Panc1 (cell line): ENCODE results near the gene GOLGA6L10. TPM values are rescaled to one million over a fixed set of nuclear protein-coding genes. Genes with fewer than 3 reads are reported as not detected.
"Not testable (repeated sequence)": the region's sequence is repeated elsewhere in the genome, so short reads cannot be mapped to it uniquely, and the experiment has no call there.

Experiments used
- ATAC-seq: fragments of 200-7000 bp; cut with Tn5 transposase; 2 replicates; pipeline ENCODE4 v1.9.1; 2020; ENCODE audit warnings: mild to moderate bottlenecking, moderate library complexity
- Bru-seq: library from RNA; stranded (reverse); fragments of 400-500 nt; gene quantifications from one replicate; lab custom pipeline; 2021; lab: Mats Ljungman, UMichigan
- BruChase-seq, 2 experiments: library from RNA; stranded (reverse); fragments of 400-500 nt; gene quantifications; one replicate each; lab custom pipeline; 2021; lab: Mats Ljungman, UMichigan
- BruUV-seq: library from RNA; stranded (reverse); fragments of 400-500 nt; replicated peaks from 2 replicates; lab custom pipeline; 2021; lab: Mats Ljungman, UMichigan
- CTCF ChIA-PET: fragments of 300-600 bp; sonication (Branson Sonifier 250); formaldehyde crosslinking; loops from one replicate; lab custom pipeline; 2022; ENCODE audit warnings: antibody characterized with exemption; lab: Charles Lee
- POLR2A ChIA-PET: fragments of 300-600 bp; sonication (Branson Sonifier 250); formaldehyde crosslinking; loops from one replicate; lab custom pipeline; 2022; ENCODE audit warnings: antibody characterized with exemption; lab: Charles Lee
- DNase-seq: peaks from one replicate; pipeline ENCODE4 v3.0.0-alpha.2; 2010; ENCODE audit warnings: low read depth, low spot score
- H3K27ac ChIP-seq: 2 replicates; pipeline ENCODE4 v1.5.1; 2011; ENCODE audit warnings: mild to moderate bottlenecking, low read length, inconsistent platforms
- H3K27me3 ChIP-seq: fragments of 200-500 bp; sonication (Bioruptor generic); 2 replicates; pipeline ENCODE4 v1.6.0; 2014; ENCODE audit warnings: low read length, inconsistent platforms; ENCODE audit not compliant: control insufficient read depth, insufficient read depth
- H3K36me3 ChIP-seq: fragments of 200-500 bp; sonication (Bioruptor generic); 2 replicates; pipeline ENCODE4 v1.5.1; 2014; ENCODE audit warnings: inconsistent platforms, mild to moderate bottlenecking, low read length, moderate library complexity; ENCODE audit not compliant: control insufficient read depth, insufficient read depth
- H3K4me1 ChIP-seq: 2 replicates; pipeline ENCODE4 v1.5.1; 2011; ENCODE audit warnings: inconsistent platforms, mild to moderate bottlenecking, low read length, moderate library complexity; ENCODE audit not compliant: control insufficient read depth, insufficient read depth
- H3K4me3 ChIP-seq, 2 experiments: 2 replicates each; pipeline ENCODE4 v1.5.1; 2011 to 2012; ENCODE audit warnings: low read depth in 2 of 2, low read length in 2 of 2, mild to moderate bottlenecking in 2 of 2, inconsistent platforms in 1 of 2, moderate library complexity in 1 of 2
- H3K9me3 ChIP-seq: fragments of 200-500 bp; sonication (Bioruptor generic); 2 replicates; pipeline ENCODE4 v1.5.1; 2014; ENCODE audit warnings: low read depth, mild to moderate bottlenecking, inconsistent platforms, low read length, moderate library complexity; ENCODE audit not compliant: control insufficient read depth, insufficient read depth
- POLR2AphosphoS5 ChIP-seq: IDR thresholded peaks from 2 replicates; pipeline ENCODE4 v1.6.1; 2012; ENCODE audit warnings: mild to moderate bottlenecking, low read depth, low read length, moderate library complexity
- SIN3A ChIP-seq: IDR thresholded peaks from 2 replicates; pipeline ENCODE4 v1.6.1; 2012; ENCODE audit warnings: low read depth, mild to moderate bottlenecking, low read length, moderate library complexity, borderline replicate concordance; ENCODE audit not compliant: insufficient read depth
- TCF7L2 ChIP-seq: IDR thresholded peaks from 2 replicates; pipeline ENCODE4 v1.6.1; 2011; ENCODE audit warnings: mild to moderate bottlenecking, low read depth, low read length, inconsistent platforms
- in situ Hi-C: cut with HindIII; loops from 2 replicates; pipeline ENCODE4 v1.10.0; 2016; ENCODE audit warnings: low sequenced_read_pairs, low pct_unique_long_range_greater_than_20kb
- intact Hi-C: fragments of 100-400 bp; cut with micrococcal nuclease; formaldehyde crosslinking; loops from one replicate; pipeline ENCODE4 v1.10.0; 2022; ENCODE audit not compliant: unreplicated experiment
- long read RNA-seq: library from polyadenylated mRNA; unstranded; transcript quantifications from one replicate; pipeline ENCODE4 v2.0.0, GENCODE V29; 2021; ENCODE audit not compliant: unreplicated experiment
- polyA plus RNA-seq: library from polyadenylated mRNA; unstranded; fragments of >200 nt; gene quantifications from one replicate; pipeline ENCODE4 v1.2.1, GENCODE V29; 2012; ENCODE audit warnings: missing spikeins; ENCODE audit not compliant: insufficient read length
- total RNA-seq: library from RNA; stranded (reverse); gene quantifications from one replicate; pipeline ENCODE4 v1.2.1, GENCODE V29; 2021; ENCODE audit not compliant: unreplicated experiment
- TF ChIP-seq, protein P1 (sequence below), 2 experiments: IDR thresholded peaks; 2 replicates each; pipeline ENCODE4 v1.6.1; 2011 to 2012; ENCODE audit warnings: low read depth in 2 of 2, control low read depth in 1 of 2, low read length in 1 of 2, mild to moderate bottlenecking in 1 of 2, moderate library complexity in 1 of 2; ENCODE audit not compliant: insufficient read depth in 1 of 2
- TF ChIP-seq, protein P2 (sequence below): fragments of 450-650 bp; IDR thresholded peaks from 2 replicates; pipeline ENCODE4 v1.5.1; 2017; ENCODE audit warnings: mild to moderate bottlenecking

GOLGA6L10 gene, protein sequence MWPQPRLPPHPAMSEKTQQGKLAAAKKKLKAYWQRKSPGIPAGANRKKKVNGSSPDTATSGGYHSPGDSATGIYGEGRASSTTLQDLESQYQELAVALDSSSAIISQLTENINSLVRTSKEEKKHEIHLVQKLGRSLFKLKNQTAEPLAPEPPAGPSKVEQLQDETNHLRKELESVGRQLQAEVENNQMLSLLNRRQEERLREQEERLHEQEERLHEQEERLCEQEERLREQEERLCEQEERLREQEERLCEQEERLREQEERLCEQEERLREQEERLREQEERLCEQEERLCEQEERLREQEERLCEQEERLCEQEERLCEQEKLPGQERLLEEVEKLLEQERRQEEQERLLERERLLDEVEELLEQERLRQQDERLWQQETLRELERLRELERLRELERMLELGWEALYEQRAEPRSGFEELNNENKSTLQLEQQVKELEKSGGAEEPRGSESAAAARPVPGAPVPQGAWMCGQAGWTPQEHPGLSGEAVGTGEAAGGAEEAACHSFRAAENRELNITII
- total RNA-seq, result 3.5 TPM
- polyA plus RNA-seq, result 4.1 TPM
- Bru-seq, nascent RNA, result percentile 44 among the genes with signal in this experiment
- BruChase-seq, experiment 1, labeled RNA remaining after a 2-hour chase, result percentile 51 among the genes with signal in this experiment
- percentile 54 among the genes with signal in this experiment for BruChase-seq, experiment 2, labeled RNA remaining after a 6-hour chase
- long read RNA-seq, result 0 reads

DNA sequence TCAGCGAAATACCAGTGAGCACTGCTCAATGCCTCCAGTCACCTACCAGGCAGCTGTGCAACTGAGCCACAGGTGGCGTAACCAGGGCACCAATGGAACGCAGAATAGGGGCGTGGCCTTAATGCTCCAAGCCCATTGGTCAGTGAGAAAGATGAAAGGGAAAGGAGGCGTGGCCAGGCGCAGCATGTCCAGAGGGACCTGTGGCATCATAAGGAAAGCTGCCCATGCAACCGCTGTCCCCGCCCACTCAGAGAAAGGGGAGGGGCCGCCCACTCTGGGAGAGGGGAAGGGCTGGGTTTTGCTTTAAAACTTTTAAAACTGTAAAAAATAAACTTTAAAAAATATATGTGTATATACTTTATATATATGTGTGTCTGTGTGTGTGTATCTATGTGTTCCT lies at the start of gene GOLGA6L10:
GOLGA6L10 (minus strand) TSS at position 101 of the 400 bp plus-strand sequence; CDS start at position 1, 100 bp downstream.
- POLR2A ChIA-PET, H3K4me3 ChIP-seq, ATAC-seq, CTCF ChIA-PET, H3K36me3 ChIP-seq, H3K9me3 ChIP-seq, in situ Hi-C loops, H3K27me3 ChIP-seq, H3K4me1 ChIP-seq, intact Hi-C loops, H3K27ac ChIP-seq, DNase-seq, BruUV-seq: not testable (repeated sequence)

DNA sequence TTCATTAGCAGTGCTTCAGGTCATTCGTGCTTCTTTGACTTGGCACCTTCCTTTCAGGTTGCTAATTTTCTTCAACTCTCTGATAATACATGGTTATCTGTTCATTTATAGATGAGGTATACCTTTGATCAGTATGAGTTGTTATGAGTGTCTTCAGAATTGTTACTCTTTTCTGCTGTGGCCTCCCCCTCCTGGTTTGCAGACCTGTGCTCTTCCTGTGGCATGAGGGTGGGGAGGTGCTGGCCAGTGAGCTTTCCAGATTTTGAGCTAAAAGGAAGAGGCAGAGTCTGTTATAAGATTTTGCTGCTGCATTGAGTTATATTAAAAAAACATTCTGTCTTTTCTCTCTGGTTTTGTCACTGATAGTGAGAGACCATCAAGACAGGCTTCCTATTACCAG lies 49.5 kb upstream of the GOLGA6L10 start:
- H3K36me3 ChIP-seq, result no peaks in the 10 kb centered on the region
- DNase-seq (no peak), ATAC-seq (no peak)
- no peaks in the 10 kb centered on the region for H3K9me3 ChIP-seq
- no peak overlapping the region for H3K4me3 ChIP-seq
- TSS peak; percentile 7 for BruUV-seq
- CTCF ChIA-PET, result no interaction called here
- POLR2A ChIA-PET, result no interaction called here
- no peak for TF ChIP-seq TCF7L2
- no peak for TF ChIP-seq POLR2AphosphoS5
- intact Hi-C loops (no loop called here), in situ Hi-C loops (no loop called here)
- no peaks in the 10 kb centered on the region for H3K27me3 ChIP-seq
- H3K4me1 ChIP-seq, result no peaks in the 10 kb centered on the region
- H3K27ac ChIP-seq, result no peak overlapping the region

DNA sequence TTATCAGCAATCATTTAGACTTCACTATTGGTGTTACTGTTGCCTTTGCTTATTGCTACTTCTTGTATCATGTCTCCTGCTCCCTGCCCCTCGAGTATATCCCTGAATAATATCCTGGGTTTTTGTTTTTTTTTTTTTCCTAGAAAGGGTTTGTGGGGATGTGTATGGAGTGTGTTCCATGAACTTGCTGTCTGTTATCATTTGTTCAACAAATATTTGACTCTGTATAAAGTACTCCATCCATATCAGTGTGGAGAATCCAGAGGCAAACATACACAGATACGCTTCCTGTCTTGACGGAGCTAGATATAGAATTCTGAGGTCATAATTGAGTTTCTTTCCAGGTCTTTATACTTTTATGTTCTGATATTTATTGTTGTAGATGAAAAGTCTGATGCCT lies 48.5 kb upstream of the GOLGA6L10 start:
- no peak overlapping the region for H3K4me3 ChIP-seq
- intact Hi-C loops (no loop called here), in situ Hi-C loops (no loop called here)
- H3K9me3 ChIP-seq, result no peaks in the 10 kb centered on the region
- CTCF ChIA-PET, result no interaction called here
- ATAC-seq (no peak), DNase-seq (no peak)
- H3K36me3 ChIP-seq, result no peaks in the 10 kb centered on the region
- H3K4me1 ChIP-seq, result no peaks in the 10 kb centered on the region
- POLR2A ChIA-PET, result no interaction called here
- no peak overlapping the region for H3K27ac ChIP-seq
- no TSS peak for BruUV-seq
- TF ChIP-seq, protein P1, sequence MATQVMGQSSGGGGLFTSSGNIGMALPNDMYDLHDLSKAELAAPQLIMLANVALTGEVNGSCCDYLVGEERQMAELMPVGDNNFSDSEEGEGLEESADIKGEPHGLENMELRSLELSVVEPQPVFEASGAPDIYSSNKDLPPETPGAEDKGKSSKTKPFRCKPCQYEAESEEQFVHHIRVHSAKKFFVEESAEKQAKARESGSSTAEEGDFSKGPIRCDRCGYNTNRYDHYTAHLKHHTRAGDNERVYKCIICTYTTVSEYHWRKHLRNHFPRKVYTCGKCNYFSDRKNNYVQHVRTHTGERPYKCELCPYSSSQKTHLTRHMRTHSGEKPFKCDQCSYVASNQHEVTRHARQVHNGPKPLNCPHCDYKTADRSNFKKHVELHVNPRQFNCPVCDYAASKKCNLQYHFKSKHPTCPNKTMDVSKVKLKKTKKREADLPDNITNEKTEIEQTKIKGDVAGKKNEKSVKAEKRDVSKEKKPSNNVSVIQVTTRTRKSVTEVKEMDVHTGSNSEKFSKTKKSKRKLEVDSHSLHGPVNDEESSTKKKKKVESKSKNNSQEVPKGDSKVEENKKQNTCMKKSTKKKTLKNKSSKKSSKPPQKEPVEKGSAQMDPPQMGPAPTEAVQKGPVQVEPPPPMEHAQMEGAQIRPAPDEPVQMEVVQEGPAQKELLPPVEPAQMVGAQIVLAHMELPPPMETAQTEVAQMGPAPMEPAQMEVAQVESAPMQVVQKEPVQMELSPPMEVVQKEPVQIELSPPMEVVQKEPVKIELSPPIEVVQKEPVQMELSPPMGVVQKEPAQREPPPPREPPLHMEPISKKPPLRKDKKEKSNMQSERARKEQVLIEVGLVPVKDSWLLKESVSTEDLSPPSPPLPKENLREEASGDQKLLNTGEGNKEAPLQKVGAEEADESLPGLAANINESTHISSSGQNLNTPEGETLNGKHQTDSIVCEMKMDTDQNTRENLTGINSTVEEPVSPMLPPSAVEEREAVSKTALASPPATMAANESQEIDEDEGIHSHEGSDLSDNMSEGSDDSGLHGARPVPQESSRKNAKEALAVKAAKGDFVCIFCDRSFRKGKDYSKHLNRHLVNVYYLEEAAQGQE (IDR thresholded peaks at IDR 0.05; ENCODE audit: insufficient read depth in 1 of 2, low read depth in 2 of 2, low read length in 1 of 2), result no peak
- TF ChIP-seq SIN3A (no peak), TCF7L2 (no peak)
- TF ChIP-seq, protein P2, sequence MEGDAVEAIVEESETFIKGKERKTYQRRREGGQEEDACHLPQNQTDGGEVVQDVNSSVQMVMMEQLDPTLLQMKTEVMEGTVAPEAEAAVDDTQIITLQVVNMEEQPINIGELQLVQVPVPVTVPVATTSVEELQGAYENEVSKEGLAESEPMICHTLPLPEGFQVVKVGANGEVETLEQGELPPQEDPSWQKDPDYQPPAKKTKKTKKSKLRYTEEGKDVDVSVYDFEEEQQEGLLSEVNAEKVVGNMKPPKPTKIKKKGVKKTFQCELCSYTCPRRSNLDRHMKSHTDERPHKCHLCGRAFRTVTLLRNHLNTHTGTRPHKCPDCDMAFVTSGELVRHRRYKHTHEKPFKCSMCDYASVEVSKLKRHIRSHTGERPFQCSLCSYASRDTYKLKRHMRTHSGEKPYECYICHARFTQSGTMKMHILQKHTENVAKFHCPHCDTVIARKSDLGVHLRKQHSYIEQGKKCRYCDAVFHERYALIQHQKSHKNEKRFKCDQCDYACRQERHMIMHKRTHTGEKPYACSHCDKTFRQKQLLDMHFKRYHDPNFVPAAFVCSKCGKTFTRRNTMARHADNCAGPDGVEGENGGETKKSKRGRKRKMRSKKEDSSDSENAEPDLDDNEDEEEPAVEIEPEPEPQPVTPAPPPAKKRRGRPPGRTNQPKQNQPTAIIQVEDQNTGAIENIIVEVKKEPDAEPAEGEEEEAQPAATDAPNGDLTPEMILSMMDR, result no peak
- H3K27me3 ChIP-seq, result no peaks in the 10 kb centered on the region

DNA sequence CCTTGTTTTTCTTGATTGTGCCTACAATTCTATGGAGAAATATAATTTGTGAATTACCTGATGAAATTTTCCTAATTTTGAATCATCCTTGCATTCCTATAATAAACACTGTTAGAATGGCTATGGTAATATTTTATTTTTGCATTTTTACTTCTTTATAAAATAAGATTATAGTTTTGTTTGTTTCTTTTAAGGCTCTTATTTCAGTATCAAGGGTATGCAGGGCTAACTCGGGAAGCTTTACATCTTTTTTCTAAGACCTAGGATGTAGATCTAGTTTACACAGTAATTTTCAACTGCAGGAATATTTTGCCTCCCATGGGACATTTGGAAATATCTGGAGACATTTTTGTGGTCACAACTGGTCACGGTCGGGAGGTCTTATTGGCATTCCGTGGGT lies 46.5 kb upstream of the GOLGA6L10 start:
- H3K9me3 ChIP-seq, CTCF ChIA-PET, in situ Hi-C loops, H3K4me3 ChIP-seq, POLR2A ChIA-PET, intact Hi-C loops, H3K4me1 ChIP-seq, ATAC-seq, H3K27ac ChIP-seq, BruUV-seq, H3K36me3 ChIP-seq, H3K27me3 ChIP-seq, DNase-seq: not testable (repeated sequence)
